Sigmoid colon (tissue), 7 donors: ENCODE data around the gene NEURL1. TPM values are rescaled to one million over a fixed set of nuclear protein-coding genes. Genes with fewer than 3 reads are reported as not detected.

Source experiments
- DNase-seq: peaks from one replicate; pipeline ENCODE4 v3.0.0-alpha.2; 2019
- H3K27ac ChIP-seq, 4 donors: fragments of 200-600 bp; sonication (generic); one replicate each; pipeline ENCODE4 v1.5.1; 2016 to 2019; ENCODE audit warnings: mild to moderate bottlenecking in 1 of 4
- H3K27me3 ChIP-seq, 3 donors: fragments of 200-600 bp; sonication (generic); one replicate each; pipeline ENCODE4 v1.5.1; 2019; ENCODE audit warnings: mild to moderate bottlenecking in 1 of 3
- H3K36me3 ChIP-seq, 4 donors: fragments of 200-600 bp; sonication (generic); one replicate each; pipeline ENCODE4 v1.5.1; 2016 to 2019
- H3K4me1 ChIP-seq, 4 donors: fragments of 200-600 bp; sonication (generic); one replicate each; pipeline ENCODE4 v1.5.1; 2017 to 2019
- H3K4me3 ChIP-seq, 4 donors: fragments of 200-600 bp; sonication (generic); one replicate each; pipeline ENCODE4 v1.5.1; 2017 to 2019; ENCODE audit warnings: mild to moderate bottlenecking in 2 of 4, moderate library complexity in 1 of 4
- H3K9me3 ChIP-seq, 4 donors: fragments of 200-600 bp in 3 of 4; sonication (generic) in 3 of 4; one replicate each; pipeline versions ENCODE4 v1.5.1 to v1.6.1; 2013 to 2019
- CTCF ChIP-seq, 4 experiments: fragments of 450-650 bp in 3 of 4; fragments of 200-600 bp in 1 of 4; IDR thresholded peaks; one replicate each; pipeline ENCODE4 v1.5.1; 2016 to 2019; ENCODE audit warnings: antibody characterized with exemption in 4 of 4, mild to moderate bottlenecking in 3 of 4, moderate library complexity in 2 of 4
- EP300 ChIP-seq, 4 donors: sonication (generic); formaldehyde crosslinking; IDR thresholded peaks; one replicate each; pipeline ENCODE4 v1.6.1; 2017; ENCODE audit warnings: antibody characterized with exemption in 4 of 4
- POLR2A ChIP-seq, 2 donors: fragments of 450-650 bp; IDR thresholded peaks; one replicate each; pipeline ENCODE4 v1.6.1; 2016; ENCODE audit warnings: antibody characterized with exemption in 2 of 2, mild to moderate bottlenecking in 2 of 2, moderate library complexity in 2 of 2
- POLR2AphosphoS5 ChIP-seq, 4 donors: sonication (generic); formaldehyde crosslinking; IDR thresholded peaks; one replicate each; pipeline ENCODE4 v1.6.1; 2017; ENCODE audit warnings: antibody characterized with exemption in 4 of 4
- WGBS, 2 donors: extraction: QIAGEN DNeasy Blood & Tissue Kit; methylation state at CpG; one replicate each; pipeline ENCODE4 v1.1.7; 2013; 5-methylcytosine and 5-hydroxymethylcytosine counted together
- intact Hi-C: fragments of 100-400 bp; cut with DNase I; formaldehyde crosslinking; loops from one replicate; pipeline ENCODE4 v1.15.1; 2023
- polyA plus RNA-seq, 3 donors: library from polyadenylated mRNA; stranded (reverse); fragments of 200-250 nt; gene quantifications; one replicate each; pipeline ENCODE4 v1.2.3, GENCODE V29; 2013
- total RNA-seq, 4 donors: library from RNA; depleted of rRNA; stranded (reverse); fragments of >200 nt; gene quantifications; one replicate each; pipeline ENCODE4 v1.1.0, GENCODE V29; 2016
- donor health status: healthy with polysubstance abuse.
- donor health status: Bipolar disorder and iron deficiency.
- donor health status: healthy.

The NEURL1 gene
- total and polyA plus RNA-seq, 7 donors = 0.41 to 54.1 (median 15.3) TPM; not detected in 1

DNA sequence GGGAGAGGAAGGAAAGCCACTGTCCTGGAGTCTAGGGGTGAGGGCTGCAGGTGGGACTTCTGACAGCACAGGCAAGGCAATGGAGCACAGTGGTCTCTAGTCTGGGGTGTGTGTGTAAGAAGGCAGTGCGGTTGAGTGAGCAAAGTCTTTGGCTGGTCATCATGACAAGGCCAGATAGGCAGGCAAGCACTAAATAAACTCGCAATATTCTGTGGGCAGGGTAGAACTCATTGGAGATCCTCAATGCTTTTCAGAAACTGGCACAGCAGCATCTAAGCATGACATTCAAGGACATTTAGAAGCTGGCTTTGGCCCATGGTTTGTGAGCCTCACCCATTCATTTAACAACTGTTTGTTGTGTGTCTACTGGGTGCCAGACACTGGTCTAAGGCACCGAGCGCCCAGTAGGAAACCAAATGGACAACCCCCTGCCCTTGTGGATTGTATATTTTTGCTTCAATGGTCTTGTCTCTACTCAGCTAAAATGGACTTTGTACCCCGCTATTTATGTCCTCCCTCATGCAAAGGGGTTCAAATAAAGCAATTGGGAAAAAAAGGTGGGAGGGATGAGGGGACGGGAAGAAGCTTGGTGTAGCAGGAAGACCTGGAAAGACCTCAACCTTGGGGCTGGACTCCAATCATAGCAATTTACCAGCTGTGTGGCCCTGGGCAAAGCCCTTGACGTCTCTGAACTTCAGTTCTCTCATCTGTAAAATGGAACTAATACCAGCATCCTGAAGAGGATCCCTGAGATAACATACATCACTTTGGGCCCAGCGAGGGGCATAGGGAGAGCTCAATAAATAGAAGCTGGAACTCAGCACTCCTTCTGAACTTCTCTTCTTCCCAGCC, 116.0 kb downstream of the NEURL1 start:
- peaks cover 36 to 67% (median 43%) of the 10 kb centered on the region in 4 donors for H3K36me3 ChIP-seq
- 94% methylated on average over 8 of the region's 8 CpGs for WGBS, 2 donors
- no peak overlapping the region for H3K4me3 ChIP-seq
- no peak overlapping the region for H3K27ac ChIP-seq
- H3K9me3 ChIP-seq = no peaks in the 10 kb centered on the region
- H3K4me1 ChIP-seq = peaks cover 0 to 5% (median 2%) of the 10 kb centered on the region in 4 donors
- intact Hi-C loops = no loop called here
- no peaks in the 10 kb centered on the region for H3K27me3 ChIP-seq
- no peak for TF ChIP-seq POLR2A (IDR thresholded peaks at IDR 0.05)
- no peak for TF ChIP-seq CTCF (IDR thresholded peaks at IDR 0.05)
- TF ChIP-seq POLR2AphosphoS5 (IDR thresholded peaks at IDR 0.05) = no peak
- no peak for TF ChIP-seq EP300 (IDR thresholded peaks at IDR 0.05)
- DNase-seq = no peak

GRCh38 chr10:103610083-103610472, 116.6 kb downstream of the NEURL1 start:
- WGBS, 2 donors = 66 to 90% methylated on average over 2 of the region's 2 CpGs
- intact Hi-C loops = no loop called here
- H3K4me3 ChIP-seq = no peak overlapping the region
- H3K27me3 ChIP-seq = no peaks in the 10 kb centered on the region
- H3K9me3 ChIP-seq = no peaks in the 10 kb centered on the region
- TF ChIP-seq EP300 (IDR thresholded peaks at IDR 0.05) = no peak
- no peak for TF ChIP-seq POLR2A (IDR thresholded peaks at IDR 0.05)
- no peak for TF ChIP-seq CTCF (IDR thresholded peaks at IDR 0.05)
- no peak for TF ChIP-seq POLR2AphosphoS5 (IDR thresholded peaks at IDR 0.05)
- no peak for DNase-seq
- peaks cover 36 to 67% (median 42%) of the 10 kb centered on the region in 4 donors for H3K36me3 ChIP-seq
- H3K27ac ChIP-seq = no peak overlapping the region
- H3K4me1 ChIP-seq = peaks cover 0 to 11% (median 2%) of the 10 kb centered on the region in 4 donors

- no peaks in the 10 kb centered on the region for H3K27me3 ChIP-seq
- peaks cover 36 to 69% (median 41%) of the 10 kb centered on the region in 4 donors for H3K36me3 ChIP-seq
- 81 to 83% methylated on average over 9 of the region's 9 CpGs for whole genome bisulfite sequencing, 2 donors
- H3K4me3 ChIP-seq = no peak overlapping the region
- peaks cover 0 to 11% (median 1%) of the 10 kb centered on the region in 4 donors for H3K4me1 ChIP-seq
- DNase-seq = no peak
- no peak overlapping the region for H3K27ac ChIP-seq
- no peak for TF ChIP-seq EP300 (IDR thresholded peaks at IDR 0.05)
- intact Hi-C loops = no loop called here
- no peaks in the 10 kb centered on the region for H3K9me3 ChIP-seq
Measured at GRCh38 chr10:103610921-103611511, 117.5 kb downstream of the NEURL1 start.

- TF ChIP-seq POLR2AphosphoS5 (IDR thresholded peaks at IDR 0.05) = peak in 1 of 4 donors; percentile 26
- no peak for TF ChIP-seq POLR2A (IDR thresholded peaks at IDR 0.05)
- Histone ChIP-seq H3K9me3 (no peaks in the 10 kb centered on the region), H3K4me1 (peaks cover 0 to 28% (median 11%) of the 10 kb centered on the region in 4 donors), H3K4me3 (no peak overlapping the region), H3K27me3 (no peaks in the 10 kb centered on the region), H3K27ac (peak overlapping the region in 2 of 4 donors; percentile 3 to 19), H3K36me3 (peaks cover 36 to 85% (median 52%) of the 10 kb centered on the region in 4 donors)
- intact Hi-C loops = no loop called here
- WGBS, 2 donors = 89 to 91% methylated on average over 17 of the region's 17 CpGs
- DNase-seq = no peak
Measured at GRCh38 chr10:103612462-103613365, 119.2 kb downstream of the NEURL1 start.

DNA sequence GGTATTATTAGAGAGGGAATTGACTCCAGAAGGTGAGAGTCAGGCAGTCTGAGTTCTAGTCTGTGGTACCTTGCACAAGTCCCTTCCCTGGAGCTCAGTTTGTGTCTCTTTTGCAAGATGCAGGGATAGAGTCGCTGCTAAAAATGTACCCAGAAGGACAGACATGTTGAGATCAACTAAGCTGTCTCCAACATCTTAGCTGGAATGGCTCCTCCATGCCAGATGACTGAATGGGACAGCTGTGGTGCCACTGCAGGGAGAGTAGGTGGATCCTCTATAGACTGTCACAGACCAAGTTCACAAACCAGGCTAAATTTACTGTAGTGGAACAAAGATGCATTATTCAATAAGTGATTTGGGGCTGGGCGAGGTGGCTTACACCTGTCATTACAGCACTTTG, 120.1 kb downstream of the NEURL1 start:
- no peak overlapping the region for H3K27ac ChIP-seq
- H3K36me3 ChIP-seq = peaks cover 36 to 90% (median 52%) of the 10 kb centered on the region in 4 donors
- H3K4me1 ChIP-seq = peaks cover 0 to 35% (median 20%) of the 10 kb centered on the region in 4 donors
- TF ChIP-seq EP300 (IDR thresholded peaks at IDR 0.05) (no peak), CTCF (IDR thresholded peaks at IDR 0.05) (no peak), POLR2AphosphoS5 (IDR thresholded peaks at IDR 0.05) (no peak), POLR2A (IDR thresholded peaks at IDR 0.05) (no peak)
- 92 to 97% methylated on average over 2 of the region's 2 CpGs for WGBS, 2 donors
- no peaks in the 10 kb centered on the region for H3K9me3 ChIP-seq
- DNase-seq = no peak
- H3K27me3 ChIP-seq = no peaks in the 10 kb centered on the region
- no peak overlapping the region for H3K4me3 ChIP-seq
- intact Hi-C loops = no loop called here
